WTC11 (cell line): ENCODE results near the gene SOWAHA.

Experiments
- CBFB ChIP-seq: sonication (generic); formaldehyde crosslinking; IDR thresholded peaks from 2 replicates; pipeline ENCODE4 v1.8.1; 2022; ENCODE audit warnings: mild to moderate bottlenecking, low read depth, missing genetic modification reagents
- CDX4 ChIP-seq: fragments of 250-450 bp; sonication (Bioruptor Pico); IDR thresholded peaks from 2 replicates; pipeline ENCODE4 v1.9.0; 2021; ENCODE audit warnings: moderate library complexity, mild to moderate bottlenecking, inconsistent platforms, borderline replicate concordance
- CTCF ChIP-seq: fragments of 200-600 bp; IDR thresholded peaks from 2 replicates; pipeline ENCODE4 v1.8.0; 2022; ENCODE audit warnings: antibody characterized with exemption
- ESRRA ChIP-seq: sonication (generic); formaldehyde crosslinking; IDR thresholded peaks from 2 replicates; pipeline ENCODE4 v1.8.1; 2022; ENCODE audit warnings: mild to moderate bottlenecking, missing genetic modification reagents, borderline replicate concordance
- MLX ChIP-seq: sonication (generic); formaldehyde crosslinking; IDR thresholded peaks from 2 replicates; pipeline ENCODE4 v1.8.1; 2023; ENCODE audit warnings: mild to moderate bottlenecking, missing genetic modification reagents, moderate library complexity
- NFYB ChIP-seq: sonication (generic); formaldehyde crosslinking; conservative IDR thresholded peaks from 2 replicates; pipeline ENCODE4 v1.8.0; 2022; ENCODE audit warnings: low read depth, missing genetic modification reagents
- SP1 ChIP-seq: sonication (generic); formaldehyde crosslinking; conservative IDR thresholded peaks from 2 replicates; pipeline ENCODE4 v1.8.1; 2022; ENCODE audit warnings: missing genetic modification reagents
- ZNF121 ChIP-seq: sonication (generic); formaldehyde crosslinking; IDR thresholded peaks from 2 replicates; pipeline ENCODE4 v1.8.0; 2023; ENCODE audit warnings: missing genetic modification reagents
- ZNF281 ChIP-seq: sonication (generic); formaldehyde crosslinking; IDR thresholded peaks from 2 replicates; pipeline ENCODE4 v1.8.0; 2023; ENCODE audit warnings: mild to moderate bottlenecking, missing genetic modification reagents
- ZSCAN18 ChIP-seq: fragments of 250-450 bp; sonication (Bioruptor Pico); IDR thresholded peaks from 2 replicates; pipeline ENCODE4 v2.1.2; 2022; ENCODE audit warnings: mild to moderate bottlenecking, moderate library complexity

- TF ChIP-seq NFYB (no peak), ZNF121 (CRISPR knock-in tag) (no peak), ESRRA (CRISPR knock-in tag) (no peak), CDX4 (CRISPR knock-in tag) (no peak), CTCF (no peak), ZNF281 (CRISPR knock-in tag) (no peak), SP1 (CRISPR knock-in tag) (no peak), ZSCAN18 (CRISPR knock-in tag) (no peak), MLX (CRISPR knock-in tag) (no peak), CBFB (CRISPR knock-in tag) (no peak)
Observed at GRCh38 chr5:132766020-132766805, 46.9 kb upstream of the SOWAHA start.
